Liver (tissue), 9 donors: ENCODE measurements around the gene SLC35B1. TPM values are rescaled to one million over a fixed set of nuclear protein-coding genes. Genes with fewer than 3 reads are reported as not detected.

Source experiments
- DNase-seq: peaks from one replicate; pipeline ENCODE4 v3.0.0-alpha.2; 2017; ENCODE audit warnings: low spot score
- H3K27ac ChIP-seq, 2 donors: one replicate each; pipeline ENCODE4 v1.7.0; 2013; ENCODE audit warnings: inconsistent platforms in 2 of 2, low read length in 2 of 2, control low read depth in 1 of 2, low read depth in 1 of 2, mild to moderate bottlenecking in 1 of 2
- H3K27me3 ChIP-seq, 4 donors: one replicate each; pipeline versions ENCODE4 v1.6.1 to v1.7.0; 2013; ENCODE audit warnings: low read length in 3 of 4, inconsistent platforms in 1 of 4, mild to moderate bottlenecking in 1 of 4, moderate library complexity in 1 of 4; ENCODE audit not compliant: control insufficient read depth in 4 of 4, insufficient read depth in 4 of 4
- H3K36me3 ChIP-seq, 4 donors: one replicate each; pipeline versions ENCODE4 v1.6.1 to v1.7.0; 2013; ENCODE audit warnings: low read length in 3 of 4, mild to moderate bottlenecking in 3 of 4, low read depth in 1 of 4, moderate library complexity in 1 of 4; ENCODE audit not compliant: control insufficient read depth in 4 of 4, insufficient read depth in 3 of 4
- H3K4me1 ChIP-seq, 4 donors: one replicate each; pipeline versions ENCODE4 v1.6.1 to v1.7.0; 2013; ENCODE audit warnings: low read length in 3 of 4, mild to moderate bottlenecking in 3 of 4, moderate library complexity in 1 of 4; ENCODE audit not compliant: control insufficient read depth in 4 of 4, insufficient read depth in 4 of 4
- H3K4me3 ChIP-seq, 3 donors: one replicate each; pipeline versions ENCODE4 v1.6.1 to v1.7.0; 2013; ENCODE audit warnings: low read length in 3 of 3, control low read depth in 1 of 3, low read depth in 1 of 3, mild to moderate bottlenecking in 1 of 3
- H3K9ac ChIP-seq, 2 donors: one replicate each; pipeline ENCODE4 v1.7.0; 2013; ENCODE audit warnings: low read length in 2 of 2, mild to moderate bottlenecking in 2 of 2, moderate library complexity in 2 of 2, control low read depth in 1 of 2, low read depth in 1 of 2
- H3K9me3 ChIP-seq, 4 donors: one replicate each; pipeline versions ENCODE4 v1.6.1 to v1.7.0; 2013; ENCODE audit warnings: low read length in 3 of 4; ENCODE audit not compliant: control insufficient read depth in 4 of 4
- ATF3 ChIP-seq: IDR thresholded peaks from 2 replicates; pipeline ENCODE4 v1.6.1; 2016; ENCODE audit warnings: antibody characterized with exemption
- CTCF ChIP-seq: fragments of 150-350 bp; IDR thresholded peaks from 2 replicates; pipeline ENCODE4 v1.5.1; 2017; ENCODE audit warnings: improper control_type of control experiment, low read depth, low read length; ENCODE audit not compliant: missing input control
- EGR1 ChIP-seq, 2 donors: IDR thresholded peaks; 2 replicates each; pipeline ENCODE4 v1.6.1; 2016 to 2018; ENCODE audit warnings: antibody characterized with exemption in 2 of 2, low read depth in 2 of 2
- FOXA1 ChIP-seq: IDR thresholded peaks from 2 replicates; pipeline ENCODE4 v1.6.1; 2016; ENCODE audit warnings: antibody characterized with exemption
- FOXA2 ChIP-seq: IDR thresholded peaks from 2 replicates; pipeline ENCODE4 v1.6.1; 2016; ENCODE audit warnings: antibody characterized with exemption
- GABPA ChIP-seq, 2 donors: IDR thresholded peaks in 1 of 2; conservative IDR thresholded peaks in 1 of 2; 2 replicates each; pipeline ENCODE4 v1.6.1; 2016; ENCODE audit warnings: antibody characterized with exemption in 2 of 2, mild to moderate bottlenecking in 1 of 2, moderate library complexity in 1 of 2
- HNF4A ChIP-seq, 2 donors: conservative IDR thresholded peaks; 2 replicates each; pipeline ENCODE4 v1.6.1; 2016; ENCODE audit warnings: antibody characterized with exemption in 2 of 2, mild to moderate bottlenecking in 2 of 2
- HNF4G ChIP-seq: IDR thresholded peaks from 2 replicates; pipeline ENCODE4 v1.6.1; 2016; ENCODE audit warnings: antibody characterized with exemption
- JUND ChIP-seq, 2 donors: IDR thresholded peaks; 2 replicates each; pipeline ENCODE4 v1.6.1; 2016; ENCODE audit warnings: antibody characterized with exemption in 2 of 2
- NR2F2 ChIP-seq: IDR thresholded peaks from 2 replicates; pipeline ENCODE4 v1.6.1; 2016; ENCODE audit warnings: antibody characterized with exemption
- RAD21 ChIP-seq, 2 donors: IDR thresholded peaks; 2 replicates each; pipeline ENCODE4 v1.6.1; 2016; ENCODE audit warnings: antibody characterized with exemption in 2 of 2, mild to moderate bottlenecking in 2 of 2
- RXRA ChIP-seq, 2 donors: IDR thresholded peaks; 2 replicates each; pipeline ENCODE4 v1.6.1; 2017 to 2018; ENCODE audit warnings: antibody characterized with exemption in 2 of 2, mild to moderate bottlenecking in 1 of 2
- SP1 ChIP-seq: IDR thresholded peaks from 2 replicates; pipeline ENCODE4 v1.6.1; 2018; ENCODE audit warnings: antibody characterized with exemption, mild to moderate bottlenecking
- TAF1 ChIP-seq: conservative IDR thresholded peaks from 2 replicates; pipeline ENCODE4 v1.6.1; 2016; ENCODE audit warnings: antibody characterized with exemption, mild to moderate bottlenecking
- YY1 ChIP-seq: IDR thresholded peaks from 2 replicates; pipeline ENCODE4 v1.6.1; 2016; ENCODE audit warnings: antibody characterized with exemption, mild to moderate bottlenecking
- WGBS: extraction: QIAGEN DNeasy Blood & Tissue Kit; methylation state at CpG from one replicate; pipeline ENCODE4 v1.1.7; 2013; 5-methylcytosine and 5-hydroxymethylcytosine counted together
- polyA plus RNA-seq, 2 donors: library from polyadenylated mRNA; stranded (reverse) in 1 of 2; unstranded in 1 of 2; fragments of 200-250 nt in 1 of 2; fragments of >200 nt in 1 of 2; fragmentation: Nextera tagmentation in 1 of 2; extraction: Ambion mirVana in 1 of 2; gene quantifications; one replicate each; pipeline versions ENCODE4 v1.2.1 to v1.2.3, GENCODE V29; 2013 to 2015
- total RNA-seq, 2 donors: library from RNA; depleted of rRNA; stranded (reverse); fragments of >200 nt; gene quantifications; one replicate each; pipeline ENCODE4 v1.2.3, GENCODE V29; 2014
- TF ChIP-seq, protein P1 (sequence below): IDR thresholded peaks from 2 replicates; pipeline ENCODE4 v1.6.1; 2016; ENCODE audit warnings: antibody characterized with exemption
- TF ChIP-seq, protein P2 (sequence below): IDR thresholded peaks from 2 replicates; pipeline ENCODE4 v1.6.1; 2016; ENCODE audit warnings: antibody characterized with exemption
- TF ChIP-seq, protein P3 (sequence below): IDR thresholded peaks from 2 replicates; pipeline ENCODE4 v1.6.1; 2016; ENCODE audit warnings: antibody characterized with exemption, mild to moderate bottlenecking
- donor health status: healthy.
- donor health status: healthy.
- donor health status: healthy.
- donor health status: healthy.
- donor health status: healthy.

The SLC35B1 gene
- total and polyA plus RNA-seq, 4 donors, result 29.8 to 90.1 (median 76.8) TPM

DNA sequence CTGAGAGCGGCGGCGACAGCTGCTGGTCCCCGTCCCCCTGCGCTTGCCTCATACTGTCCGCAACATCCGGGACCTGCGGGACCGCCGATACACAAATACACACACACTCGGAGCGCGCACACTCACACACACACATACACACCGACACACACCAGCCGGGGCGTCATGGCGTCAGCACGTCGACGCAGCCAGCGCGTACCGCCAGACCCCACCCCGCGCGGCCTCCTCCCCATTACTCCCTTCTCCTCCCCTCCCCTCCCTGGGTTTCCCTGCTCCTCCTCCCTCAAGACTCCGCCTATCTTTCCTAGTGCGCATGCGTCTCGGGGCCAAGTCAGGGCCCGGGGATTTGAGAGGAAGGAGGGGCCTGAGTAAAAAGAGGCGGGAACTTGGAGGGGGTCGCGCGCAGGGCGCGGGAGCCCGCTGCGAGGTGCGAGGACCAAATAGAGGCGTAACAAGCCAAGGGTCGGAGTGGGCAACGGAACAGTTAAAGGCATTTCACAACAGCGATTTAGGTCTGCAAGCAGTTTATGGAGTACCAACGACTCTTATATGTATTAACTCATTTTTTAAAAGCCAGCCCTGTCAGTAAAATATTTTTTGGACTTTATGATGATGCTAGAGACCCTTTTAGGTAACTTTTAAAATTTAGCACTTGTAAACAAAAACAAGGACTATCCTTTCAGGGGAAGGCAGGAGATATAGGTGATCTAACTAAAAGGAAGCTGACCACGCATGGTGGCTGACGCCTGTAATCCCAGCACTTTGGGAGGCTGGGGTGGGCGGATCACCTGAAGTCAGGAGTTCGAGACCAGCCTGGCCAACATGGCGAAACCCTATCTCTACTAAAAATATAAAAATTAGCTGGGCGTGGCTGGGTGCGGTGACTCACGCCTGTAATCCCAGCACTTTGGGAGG lies 29.6 kb downstream of the SLC35B1 start, which contains the start of gene SPOP:
SPOP (minus strand) TSS at position 165 of the 915 bp plus-strand sequence. CDS start 55,287 bp downstream, outside the sequence.
- Histone ChIP-seq H3K4me1 (peaks cover 7 to 28% (median 20%) of the 10 kb centered on the region in 4 donors), H3K9ac (peak within 1 kb of the TSS; percentile 96 to 99), H3K4me3 (peak within 1 kb of the TSS; percentile 88 to 93 (median 88)), H3K36me3 (no peaks in the 10 kb centered on the region), H3K27ac (peak within 1 kb of the TSS; percentile 100), H3K27me3 (no peaks in the 10 kb centered on the region), H3K9me3 (no peaks in the 10 kb centered on the region)
- peak; percentile 97 for DNase-seq
- WGBS, result 15% methylated on average over 53 of the region's 53 CpGs
- TF ChIP-seq, protein P1, sequence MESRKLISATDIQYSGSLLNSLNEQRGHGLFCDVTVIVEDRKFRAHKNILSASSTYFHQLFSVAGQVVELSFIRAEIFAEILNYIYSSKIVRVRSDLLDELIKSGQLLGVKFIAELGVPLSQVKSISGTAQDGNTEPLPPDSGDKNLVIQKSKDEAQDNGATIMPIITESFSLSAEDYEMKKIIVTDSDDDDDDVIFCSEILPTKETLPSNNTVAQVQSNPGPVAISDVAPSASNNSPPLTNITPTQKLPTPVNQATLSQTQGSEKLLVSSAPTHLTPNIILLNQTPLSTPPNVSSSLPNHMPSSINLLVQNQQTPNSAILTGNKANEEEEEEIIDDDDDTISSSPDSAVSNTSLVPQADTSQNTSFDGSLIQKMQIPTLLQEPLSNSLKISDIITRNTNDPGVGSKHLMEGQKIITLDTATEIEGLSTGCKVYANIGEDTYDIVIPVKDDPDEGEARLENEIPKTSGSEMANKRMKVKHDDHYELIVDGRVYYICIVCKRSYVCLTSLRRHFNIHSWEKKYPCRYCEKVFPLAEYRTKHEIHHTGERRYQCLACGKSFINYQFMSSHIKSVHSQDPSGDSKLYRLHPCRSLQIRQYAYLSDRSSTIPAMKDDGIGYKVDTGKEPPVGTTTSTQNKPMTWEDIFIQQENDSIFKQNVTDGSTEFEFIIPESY, result peak; percentile 22
- peak; percentile 87 for TF ChIP-seq YY1
- peak; percentile 18 to 33 for TF ChIP-seq RXRA (IDR thresholded peaks at IDR 0.05)
- TF ChIP-seq, protein P2, sequence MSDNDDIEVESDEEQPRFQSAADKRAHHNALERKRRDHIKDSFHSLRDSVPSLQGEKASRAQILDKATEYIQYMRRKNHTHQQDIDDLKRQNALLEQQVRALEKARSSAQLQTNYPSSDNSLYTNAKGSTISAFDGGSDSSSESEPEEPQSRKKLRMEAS, result peak; percentile 79
- TF ChIP-seq FOXA2, result peak; percentile 5
- peak; percentile 19 for TF ChIP-seq ATF3
- no peak for TF ChIP-seq TAF1
- TF ChIP-seq RAD21 (IDR thresholded peaks at IDR 0.05), result peak in 1 of 2 donors; percentile 34
- no peak for TF ChIP-seq CTCF
- peak; percentile 33 for TF ChIP-seq FOXA1
- peak in 1 of 2 donors; percentile 69 for TF ChIP-seq GABPA (IDR thresholded peaks at IDR 0.05 in 1 of 2, conservative IDR thresholded peaks at IDR 0.05 in 1 of 2)
- TF ChIP-seq HNF4A (conservative IDR thresholded peaks at IDR 0.05), result peak; percentile 10 to 12
- TF ChIP-seq, protein P3, sequence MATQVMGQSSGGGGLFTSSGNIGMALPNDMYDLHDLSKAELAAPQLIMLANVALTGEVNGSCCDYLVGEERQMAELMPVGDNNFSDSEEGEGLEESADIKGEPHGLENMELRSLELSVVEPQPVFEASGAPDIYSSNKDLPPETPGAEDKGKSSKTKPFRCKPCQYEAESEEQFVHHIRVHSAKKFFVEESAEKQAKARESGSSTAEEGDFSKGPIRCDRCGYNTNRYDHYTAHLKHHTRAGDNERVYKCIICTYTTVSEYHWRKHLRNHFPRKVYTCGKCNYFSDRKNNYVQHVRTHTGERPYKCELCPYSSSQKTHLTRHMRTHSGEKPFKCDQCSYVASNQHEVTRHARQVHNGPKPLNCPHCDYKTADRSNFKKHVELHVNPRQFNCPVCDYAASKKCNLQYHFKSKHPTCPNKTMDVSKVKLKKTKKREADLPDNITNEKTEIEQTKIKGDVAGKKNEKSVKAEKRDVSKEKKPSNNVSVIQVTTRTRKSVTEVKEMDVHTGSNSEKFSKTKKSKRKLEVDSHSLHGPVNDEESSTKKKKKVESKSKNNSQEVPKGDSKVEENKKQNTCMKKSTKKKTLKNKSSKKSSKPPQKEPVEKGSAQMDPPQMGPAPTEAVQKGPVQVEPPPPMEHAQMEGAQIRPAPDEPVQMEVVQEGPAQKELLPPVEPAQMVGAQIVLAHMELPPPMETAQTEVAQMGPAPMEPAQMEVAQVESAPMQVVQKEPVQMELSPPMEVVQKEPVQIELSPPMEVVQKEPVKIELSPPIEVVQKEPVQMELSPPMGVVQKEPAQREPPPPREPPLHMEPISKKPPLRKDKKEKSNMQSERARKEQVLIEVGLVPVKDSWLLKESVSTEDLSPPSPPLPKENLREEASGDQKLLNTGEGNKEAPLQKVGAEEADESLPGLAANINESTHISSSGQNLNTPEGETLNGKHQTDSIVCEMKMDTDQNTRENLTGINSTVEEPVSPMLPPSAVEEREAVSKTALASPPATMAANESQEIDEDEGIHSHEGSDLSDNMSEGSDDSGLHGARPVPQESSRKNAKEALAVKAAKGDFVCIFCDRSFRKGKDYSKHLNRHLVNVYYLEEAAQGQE, result no peak
- TF ChIP-seq SP1, result peak; percentile 60
- no peak for TF ChIP-seq EGR1 (IDR thresholded peaks at IDR 0.05; ENCODE audit: low read depth in 2 of 2)
- TF ChIP-seq NR2F2, result no peak
- peak in 1 of 2 donors; percentile 39 for TF ChIP-seq JUND (IDR thresholded peaks at IDR 0.05)
- TF ChIP-seq HNF4G, result no peak
